ENCODE results near the gene SLC44A2.
"Not testable (repeated sequence)": the region's sequence is repeated elsewhere in the genome, so short reads cannot be mapped to it uniquely, and the experiment has no call there.

The SLC44A2 gene

GRCh38 chr19:10651851-10652250 lies 26.5 kb downstream of the SLC44A2 start:
- no peak for DNase-seq (ENCODE audit: low read depth in 2 of 2)

- DNase-seq (ENCODE audit: low read depth in 2 of 2) = no peak
Measured at GRCh38 chr19:10653482-10653731, 28.1 kb downstream of the SLC44A2 start.

GRCh38 chr19:10653732-10654609 lies 28.6 kb downstream of the SLC44A2 start, which contains the start of gene ILF3:
Gene ILF3 (plus strand): TSS chr19:10654346. CDS start chr19:10670606, 16,260 bp downstream.
- DNase-seq (ENCODE audit: low read depth in 2 of 2) = peak; percentile 100

- peak in 1 of 2 donors; percentile 47 for DNase-seq (ENCODE audit: low read depth in 2 of 2)
Measured at GRCh38 chr19:10654610-10655456, 29.5 kb downstream of the SLC44A2 start.

DNA sequence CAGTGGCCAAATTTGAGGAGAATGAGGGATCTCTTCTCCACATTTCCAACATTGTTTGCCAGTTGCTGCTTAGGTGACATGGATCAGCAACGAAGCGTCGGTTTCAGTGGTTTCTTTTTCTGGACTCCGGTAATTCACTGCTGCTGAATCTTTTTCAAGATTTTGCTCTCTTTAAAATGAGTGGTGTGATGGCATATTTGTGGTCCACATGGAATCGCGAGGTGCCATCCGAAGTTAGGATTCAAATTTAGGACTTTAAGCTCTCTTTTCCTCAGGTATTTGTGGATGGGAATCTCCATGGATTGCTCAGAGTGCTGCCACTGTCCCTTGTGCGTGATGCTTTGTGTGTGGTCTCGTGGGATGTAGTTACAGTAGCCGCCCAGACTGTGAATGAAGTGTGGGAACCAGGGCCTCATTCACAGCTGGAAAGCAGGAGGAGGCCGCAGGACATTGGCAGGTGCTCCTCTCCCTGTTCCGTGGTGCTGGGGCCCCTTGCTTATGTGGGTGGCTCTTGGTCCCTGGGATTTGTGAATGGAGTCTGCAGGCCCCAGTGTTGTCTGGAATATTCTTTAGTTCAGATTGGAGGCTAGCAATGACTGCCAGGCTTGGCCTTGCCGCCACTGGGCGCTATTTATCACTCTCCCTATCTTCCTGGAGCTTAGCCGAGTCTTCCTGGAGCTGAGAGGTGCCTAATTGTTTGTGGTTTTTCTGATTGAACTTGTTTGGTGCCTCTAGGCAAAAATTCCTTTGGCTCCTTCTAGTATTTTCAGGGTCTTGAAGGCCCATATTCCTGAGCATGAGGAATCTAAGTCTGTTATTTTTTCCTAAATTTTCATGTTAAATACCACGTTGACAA lies 30.3 kb downstream of the SLC44A2 start:
- DNase-seq (ENCODE audit: low read depth in 2 of 2) = no peak

GRCh38 chr19:10660346-10660745 lies 35.0 kb downstream of the SLC44A2 start:
- DNase-seq (ENCODE audit: low read depth in 2 of 2) = no peak

DNA sequence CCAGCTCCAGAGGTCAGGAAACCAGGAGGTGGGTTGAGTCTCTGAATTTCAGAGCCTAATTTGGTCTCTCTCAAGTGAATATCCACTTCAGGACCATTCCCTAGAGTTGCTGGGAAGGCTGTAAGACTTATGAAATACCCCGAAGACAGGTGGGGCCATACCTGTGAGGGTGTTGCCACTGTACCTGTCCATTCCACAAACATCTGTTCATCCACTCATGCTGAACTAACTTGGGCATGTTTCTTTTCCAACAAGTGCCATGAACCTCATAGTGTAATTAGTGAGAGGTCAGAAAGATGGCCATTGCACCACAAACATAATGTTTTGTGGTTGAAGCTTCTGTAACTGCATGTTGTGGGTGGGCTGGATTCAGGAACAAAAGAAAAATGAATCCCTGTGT lies 36.6 kb downstream of the SLC44A2 start:
- no peak for DNase-seq (ENCODE audit: low read depth in 2 of 2)

GRCh38 chr19:10662384-10663251 lies 37.3 kb downstream of the SLC44A2 start:
- DNase-seq (ENCODE audit: low read depth in 2 of 2) = no peak

DNA sequence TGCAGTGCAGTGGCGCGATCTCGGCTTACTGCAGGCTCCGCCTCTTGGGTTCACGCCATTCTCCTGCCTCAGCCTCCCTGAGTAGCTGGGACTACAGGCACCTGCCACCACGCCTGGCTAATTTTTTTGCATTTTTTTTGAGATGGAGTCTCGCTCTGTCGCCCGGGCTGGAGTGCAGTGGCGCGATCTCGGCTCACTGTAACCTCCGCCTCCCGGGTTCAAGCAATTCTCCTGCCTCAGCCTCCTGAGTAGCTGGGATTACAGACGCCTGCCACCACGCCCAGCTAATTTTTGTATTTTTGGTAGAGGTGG lies 37.9 kb downstream of the SLC44A2 start:
- DNase-seq (ENCODE audit: low read depth in 2 of 2) = not testable (repeated sequence)

DNA sequence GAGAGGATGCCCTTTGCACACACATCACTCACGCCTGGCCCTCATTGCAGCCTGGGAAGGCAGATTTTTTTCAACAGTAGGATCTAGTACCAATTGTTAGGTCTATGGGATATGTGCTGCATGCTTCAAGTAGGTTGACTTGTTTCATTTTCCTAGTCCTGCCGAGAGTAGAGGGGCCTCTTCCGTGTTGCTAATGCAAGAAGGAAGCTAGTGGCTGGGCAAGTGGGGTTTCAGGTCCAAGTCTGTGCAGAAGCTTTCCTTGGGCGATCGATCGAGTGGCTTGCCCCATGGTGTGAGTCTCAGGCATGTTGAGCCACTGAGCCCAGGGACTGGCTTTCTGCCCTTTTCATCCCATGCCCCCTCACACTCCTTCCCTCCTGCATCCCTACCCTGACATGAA lies 42.5 kb downstream of the SLC44A2 start:
- no peak for DNase-seq (ENCODE audit: low read depth in 2 of 2)

GRCh38 chr19:10669246-10669645 lies 43.9 kb downstream of the SLC44A2 start:
- DNase-seq (ENCODE audit: low read depth in 2 of 2) = no peak

- DNase-seq (ENCODE audit: low read depth in 2 of 2) = no peak
Measured at GRCh38 chr19:10670182-10670581, 44.8 kb downstream of the SLC44A2 start.

- no peak for DNase-seq (ENCODE audit: low read depth in 2 of 2)
Measured at GRCh38 chr19:10670876-10671804, 45.8 kb downstream of the SLC44A2 start.

DNA sequence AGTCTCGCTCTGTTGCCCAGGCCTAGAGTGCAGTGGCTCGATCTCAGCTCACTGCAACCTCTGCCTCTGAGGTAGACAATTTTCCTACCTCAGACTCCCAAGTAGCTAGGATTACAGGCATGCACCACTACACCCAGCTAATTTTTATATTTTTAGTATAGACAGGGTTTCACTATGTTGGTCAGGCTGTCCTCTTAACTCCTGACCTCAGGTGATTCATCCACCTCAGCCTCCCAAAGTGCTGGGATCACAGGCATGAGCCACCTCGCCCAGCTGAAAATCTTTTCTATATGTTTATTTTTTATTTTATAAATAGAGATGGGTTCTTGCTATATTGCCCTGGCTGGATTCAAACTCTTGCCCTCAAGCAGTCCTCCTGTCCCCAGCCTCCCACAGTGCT lies 46.6 kb downstream of the SLC44A2 start:
- not testable (repeated sequence) for DNase-seq (ENCODE audit: low read depth in 2 of 2)

GRCh38 chr19:10675214-10675613 lies 49.9 kb downstream of the SLC44A2 start:
- DNase-seq (ENCODE audit: low read depth in 2 of 2) = not testable (repeated sequence)

DNA sequence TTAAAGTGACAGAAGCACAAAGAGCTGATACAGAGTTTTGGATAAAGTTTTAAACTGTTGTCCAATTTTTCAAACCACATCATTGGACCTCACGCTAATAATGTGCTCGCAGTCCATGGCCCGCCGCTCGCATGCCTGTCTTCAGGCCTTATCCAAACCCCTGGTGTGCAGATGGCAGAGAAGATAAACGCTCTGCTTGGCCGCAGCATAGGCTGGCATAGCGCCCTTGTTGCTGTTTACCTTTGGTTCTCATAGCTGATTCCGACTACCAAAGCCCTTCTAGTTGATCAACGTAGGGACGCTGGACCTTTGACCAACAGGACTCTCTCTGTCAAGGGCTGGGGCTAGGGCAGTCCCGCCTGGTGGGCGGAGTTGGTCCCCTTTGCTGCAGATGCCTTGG lies 52.4 kb downstream of the SLC44A2 start:
- no peak for DNase-seq (ENCODE audit: low read depth in 2 of 2)

GRCh38 chr19:10678813-10679212 lies 53.5 kb downstream of the SLC44A2 start:
- DNase-seq (ENCODE audit: low read depth in 2 of 2) = no peak

GRCh38 chr19:10679743-10680142 lies 54.4 kb downstream of the SLC44A2 start:
- DNase-seq (ENCODE audit: low read depth in 2 of 2) = no peak

DNA sequence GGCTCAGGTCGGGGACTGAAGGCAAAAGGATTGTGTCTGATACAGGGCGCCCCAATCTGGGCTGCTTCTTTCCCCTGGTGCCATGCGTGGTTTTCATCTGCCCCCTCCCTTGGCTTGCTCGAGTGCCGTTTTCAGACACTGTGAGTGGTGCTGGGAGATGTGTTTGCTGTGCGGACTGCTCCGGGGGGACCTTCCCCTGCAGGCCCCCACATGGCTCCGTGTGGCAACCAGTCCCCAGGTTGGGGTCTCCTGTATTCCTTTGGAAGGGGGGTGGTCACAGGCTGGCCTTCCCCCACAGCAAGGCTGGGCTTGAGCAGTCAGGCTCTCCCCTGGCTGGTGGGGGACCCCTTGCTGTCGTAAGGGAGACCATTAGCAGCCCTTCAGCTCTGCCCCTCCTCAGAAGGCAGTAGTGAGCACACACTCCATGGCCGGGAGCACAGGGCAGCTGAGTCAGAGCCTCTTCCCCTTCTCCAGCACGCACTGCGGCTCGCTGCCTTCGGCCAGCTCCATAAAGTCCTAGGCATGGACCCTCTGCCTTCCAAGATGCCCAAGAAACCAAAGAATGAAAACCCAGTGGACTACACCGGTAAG lies 55.3 kb downstream of the SLC44A2 start:
- DNase-seq (ENCODE audit: low read depth in 2 of 2) = no peak

DNA sequence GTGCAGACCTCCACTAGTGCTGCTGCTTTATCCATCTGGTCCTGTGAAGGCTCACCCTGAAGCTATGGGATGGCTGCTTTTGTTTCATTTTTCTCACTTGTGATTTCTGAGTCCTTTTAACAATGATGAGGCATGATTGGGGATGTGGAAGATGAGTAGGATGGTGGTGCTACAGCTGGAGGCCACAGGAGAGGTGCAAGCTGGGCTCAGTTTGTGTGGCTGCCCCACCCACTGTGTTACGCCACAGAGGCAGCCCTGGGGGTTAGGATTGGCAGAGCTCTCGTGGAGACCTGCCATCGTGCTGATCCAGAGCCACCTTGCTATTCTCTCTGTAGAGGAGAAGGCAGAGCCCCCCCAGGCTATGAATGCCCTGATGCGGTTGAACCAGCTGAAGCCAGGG lies 56.3 kb downstream of the SLC44A2 start:
- no peak for DNase-seq (ENCODE audit: low read depth in 2 of 2)
